ENCODE measurements around the gene HEATR9. TPM values are rescaled to one million over a fixed set of nuclear protein-coding genes. Genes with fewer than 3 reads are reported as not detected.

Gene HEATR9
- total RNA-seq, 6 experiments from 2014 or later: not detected

- no peak overlapping the region for H3K4me3 ChIP-seq
- DNase-seq (no peak), ATAC-seq (no peak)
- H3K36me3 ChIP-seq: no peaks in the 10 kb centered on the region
- no peaks in the 10 kb centered on the region for H3K9me3 ChIP-seq
- H3K4me1 ChIP-seq: no peaks in the 10 kb centered on the region
- no peaks in the 10 kb centered on the region for H3K27me3 ChIP-seq
- no peak overlapping the region for H3K27ac ChIP-seq
- TF ChIP-seq CTCF (IDR thresholded peaks at IDR 0.05): no peak
- intact Hi-C loops (cut with DNase I): no loop called here
- 90% methylated on average over 2 of the region's 2 CpGs for WGBS (ENCODE audit: insufficient coverage, low coverage, low lambda C conversion rate, missing lambda C conversion rate)
These were observed 12.1 kb downstream of the HEATR9 start for GRCh38 chr17:35856603-35857002.

GRCh38 chr17:35855965-35856364 lies 12.7 kb downstream of the HEATR9 start:
- no peak overlapping the region for H3K4me3 ChIP-seq
- intact Hi-C loops (cut with DNase I): no loop called here
- no peak overlapping the region for H3K27ac ChIP-seq
- no peak for TF ChIP-seq CTCF (IDR thresholded peaks at IDR 0.05)
- TF ChIP-seq POLR2A (IDR thresholded peaks at IDR 0.05): no peak
- DNase-seq: no peak
- ATAC-seq: no peak
- 71% methylated on average over 4 of the region's 5 CpGs for WGBS (ENCODE audit: insufficient coverage, low coverage, low lambda C conversion rate, missing lambda C conversion rate)
- no peaks in the 10 kb centered on the region for H3K36me3 ChIP-seq
- H3K4me1 ChIP-seq: no peaks in the 10 kb centered on the region
- H3K9me3 ChIP-seq: no peaks in the 10 kb centered on the region
- no peaks in the 10 kb centered on the region for H3K27me3 ChIP-seq

GRCh38 chr17:35849469-35850348 lies 19.0 kb downstream of the HEATR9 start:
- peak in 1 of 3 donors; percentile 56 for DNase-seq
- 52% methylated on average over 7 of the region's 7 CpGs for WGBS (ENCODE audit: insufficient coverage, low coverage, low lambda C conversion rate, missing lambda C conversion rate)
- Histone ChIP-seq H3K36me3 (peaks cover 0 to 27% (median 6%) of the 10 kb centered on the region in 4 donors), H3K4me3 (no peak overlapping the region), H3K4me1 (no peaks in the 10 kb centered on the region), H3K27me3 (no peaks in the 10 kb centered on the region), H3K9me3 (no peaks in the 10 kb centered on the region), H3K27ac (no peak overlapping the region)
- peak; percentile 75 to 84 (median 77) for ATAC-seq
- intact Hi-C loops (cut with DNase I): no loop called here
- no peak for TF ChIP-seq POLR2A (IDR thresholded peaks at IDR 0.05)
- peak; percentile 70 to 83 (median 78) for TF ChIP-seq CTCF (IDR thresholded peaks at IDR 0.05)

GRCh38 chr17:35847633-35848373 lies 20.9 kb downstream of the HEATR9 start:
- Histone ChIP-seq H3K36me3 (peaks cover 0 to 43% (median 15%) of the 10 kb centered on the region in 4 donors), H3K27me3 (no peaks in the 10 kb centered on the region), H3K4me3 (no peak overlapping the region), H3K27ac (no peak overlapping the region), H3K9me3 (no peaks in the 10 kb centered on the region), H3K4me1 (no peaks in the 10 kb centered on the region)
- TF ChIP-seq CTCF (IDR thresholded peaks at IDR 0.05) (no peak), POLR2A (IDR thresholded peaks at IDR 0.05) (no peak)
- ATAC-seq (peak in 1 of 4 donors; percentile 61), DNase-seq (no peak)
- 63% methylated on average over 4 of the region's 4 CpGs for WGBS (ENCODE audit: insufficient coverage, low coverage, low lambda C conversion rate, missing lambda C conversion rate)
- intact Hi-C loops (cut with DNase I): no loop called here
